Lower leg skin (tissue), 3 donors: Measurements from ENCODE around the gene SLC12A3.

Source experiments
- POLR2A ChIP-seq, 2 donors: fragments of 450-650 bp; IDR thresholded peaks; one replicate each; pipeline ENCODE4 v1.6.1; 2016 to 2017; ENCODE audit warnings: antibody characterized with exemption in 2 of 2, mild to moderate bottlenecking in 1 of 2, moderate library complexity in 1 of 2
- TF ChIP-seq, protein P1 (sequence below), 3 donors: fragments of 450-650 bp; IDR thresholded peaks; one replicate each; pipeline ENCODE4 v1.5.1; 2016; ENCODE audit warnings: antibody characterized with exemption in 3 of 3, mild to moderate bottlenecking in 3 of 3, moderate library complexity in 2 of 3

DNA sequence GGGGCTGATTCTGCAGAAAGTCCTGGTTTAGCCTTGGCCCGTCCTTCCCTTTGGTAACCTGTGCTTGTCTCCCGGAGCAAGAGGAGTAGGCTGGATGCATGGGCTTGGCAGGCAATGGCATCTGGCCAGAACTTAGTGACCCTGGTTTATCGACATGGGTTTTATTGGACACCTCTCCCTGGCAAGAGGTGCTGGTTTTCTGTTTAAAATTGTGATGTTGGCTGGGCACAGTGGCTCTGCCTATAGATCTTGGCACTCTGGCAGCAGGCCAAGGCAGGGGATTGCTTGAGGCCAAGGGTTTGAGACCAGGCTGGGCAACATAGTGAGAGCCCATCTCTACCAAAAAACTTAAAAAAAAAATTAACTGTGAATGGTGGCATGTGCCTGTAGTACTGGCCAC lies 31.2 kb downstream of the SLC12A3 start:
- TF ChIP-seq, protein P1, sequence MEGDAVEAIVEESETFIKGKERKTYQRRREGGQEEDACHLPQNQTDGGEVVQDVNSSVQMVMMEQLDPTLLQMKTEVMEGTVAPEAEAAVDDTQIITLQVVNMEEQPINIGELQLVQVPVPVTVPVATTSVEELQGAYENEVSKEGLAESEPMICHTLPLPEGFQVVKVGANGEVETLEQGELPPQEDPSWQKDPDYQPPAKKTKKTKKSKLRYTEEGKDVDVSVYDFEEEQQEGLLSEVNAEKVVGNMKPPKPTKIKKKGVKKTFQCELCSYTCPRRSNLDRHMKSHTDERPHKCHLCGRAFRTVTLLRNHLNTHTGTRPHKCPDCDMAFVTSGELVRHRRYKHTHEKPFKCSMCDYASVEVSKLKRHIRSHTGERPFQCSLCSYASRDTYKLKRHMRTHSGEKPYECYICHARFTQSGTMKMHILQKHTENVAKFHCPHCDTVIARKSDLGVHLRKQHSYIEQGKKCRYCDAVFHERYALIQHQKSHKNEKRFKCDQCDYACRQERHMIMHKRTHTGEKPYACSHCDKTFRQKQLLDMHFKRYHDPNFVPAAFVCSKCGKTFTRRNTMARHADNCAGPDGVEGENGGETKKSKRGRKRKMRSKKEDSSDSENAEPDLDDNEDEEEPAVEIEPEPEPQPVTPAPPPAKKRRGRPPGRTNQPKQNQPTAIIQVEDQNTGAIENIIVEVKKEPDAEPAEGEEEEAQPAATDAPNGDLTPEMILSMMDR (IDR thresholded peaks at IDR 0.05), result no peak
- TF ChIP-seq POLR2A (IDR thresholded peaks at IDR 0.05), result no peak
